ENCODE results near the gene CASP8.

- TF ChIP-seq EZH2 (IDR thresholded peaks at IDR 0.05) (no peak), POLR2AphosphoS5 (IDR thresholded peaks at IDR 0.05; ENCODE audit: borderline replicate concordance, low read depth, low read length) (no peak), FOXP2 (optimal IDR thresholded peaks at IDR 0.05; ENCODE audit: control extremely low read depth, extremely low read length, insufficient read depth) (no peak)
Observed at GRCh38 chr2:201313362-201313761, 53.0 kb downstream of the CASP8 start.

Measured in SK-N-MC (cell line).